NCI-H1694 (cell line): ENCODE results near the gene CNPPD1.

ENCODE experiments used
- DNase-seq: peaks from one replicate; lab custom pipeline; 2025; lab: John Stamatoyannopoulos, UW

The CNPPD1 gene

DNA sequence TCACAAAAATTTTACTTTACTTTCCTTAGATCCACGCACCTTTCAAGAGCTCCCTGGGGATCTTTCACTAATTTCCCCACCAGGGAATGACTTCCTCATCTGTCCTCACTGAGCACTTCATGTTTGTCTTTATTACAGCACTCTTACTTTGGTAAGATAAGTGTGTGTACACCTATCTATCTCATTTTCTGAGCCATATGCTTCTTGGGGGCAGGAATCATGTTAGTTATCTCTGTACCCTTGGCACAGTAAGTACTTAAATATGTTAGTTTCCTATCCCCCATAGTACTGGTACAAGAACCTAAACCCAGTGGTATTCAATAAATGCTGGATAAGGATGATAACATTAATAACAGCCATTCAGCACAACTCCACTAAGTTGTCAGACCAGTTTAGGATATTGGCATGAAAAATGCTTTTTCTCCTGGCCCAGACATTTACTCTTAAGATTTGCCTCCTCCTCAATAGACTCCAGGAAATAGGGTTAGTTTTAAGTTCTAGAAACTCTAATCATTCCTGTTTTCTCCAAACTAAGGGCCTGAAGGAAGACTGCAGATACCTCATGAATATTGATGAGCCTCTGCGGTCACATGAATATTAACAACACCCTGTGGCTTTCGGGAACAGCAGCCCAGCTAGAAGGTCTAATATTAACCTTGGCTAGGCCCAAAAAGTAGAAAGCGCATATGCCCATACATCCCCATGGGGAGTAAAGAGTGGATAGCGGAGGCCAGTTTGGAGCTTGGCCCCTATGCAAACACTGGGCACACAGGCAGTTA lies 54.3 kb downstream of the CNPPD1 start:
- no peak for DNase-seq
